WTC11 (cell line): ENCODE measurements around the gene ROR2.

Experiments used
- CTCF ChIP-seq: fragments of 200-600 bp; IDR thresholded peaks from 2 replicates; pipeline ENCODE4 v1.8.0; 2022; ENCODE audit warnings: antibody characterized with exemption
- ETV6 ChIP-seq: sonication (generic); formaldehyde crosslinking; IDR thresholded peaks from 2 replicates; pipeline ENCODE4 v1.8.1; 2022; ENCODE audit warnings: mild to moderate bottlenecking, missing genetic modification reagents
- FOXK1 ChIP-seq: sonication (generic); formaldehyde crosslinking; IDR thresholded peaks from 2 replicates; pipeline ENCODE4 v1.8.0; 2022; ENCODE audit warnings: mild to moderate bottlenecking, moderate library complexity, missing genetic modification reagents
- FOXP1 ChIP-seq: sonication (generic); formaldehyde crosslinking; IDR thresholded peaks from 2 replicates; pipeline ENCODE4 v1.8.0; 2022; ENCODE audit warnings: missing genetic modification reagents, mild to moderate bottlenecking, moderate library complexity, borderline replicate concordance
- MAX ChIP-seq: sonication (generic); formaldehyde crosslinking; IDR thresholded peaks from 2 replicates; pipeline ENCODE4 v1.8.0; 2022; ENCODE audit warnings: mild to moderate bottlenecking, missing genetic modification reagents
- ZNF416 ChIP-seq: fragments of 250-450 bp; sonication (Bioruptor Pico); IDR thresholded peaks from 2 replicates; pipeline ENCODE4 v1.9.0; 2021; ENCODE audit warnings: mild to moderate bottlenecking, inconsistent platforms
- TF ChIP-seq, protein P1 (sequence below): sonication (generic); formaldehyde crosslinking; conservative IDR thresholded peaks from 2 replicates; pipeline ENCODE4 v1.8.1; 2022; ENCODE audit warnings: mild to moderate bottlenecking, missing genetic modification reagents

- TF ChIP-seq CTCF (no peak), MAX (CRISPR knock-in tag) (no peak), ETV6 (no peak), FOXP1 (CRISPR knock-in tag) (no peak), FOXK1 (CRISPR knock-in tag) (no peak), ZNF416 (no peak)
- TF ChIP-seq, protein P1, sequence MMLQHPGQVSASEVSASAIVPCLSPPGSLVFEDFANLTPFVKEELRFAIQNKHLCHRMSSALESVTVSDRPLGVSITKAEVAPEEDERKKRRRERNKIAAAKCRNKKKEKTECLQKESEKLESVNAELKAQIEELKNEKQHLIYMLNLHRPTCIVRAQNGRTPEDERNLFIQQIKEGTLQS (CRISPR knock-in tag) = no peak
Observed at GRCh38 chr9:91879231-91879630, 70.8 kb downstream of the ROR2 start.
